GM19395 (cell line): ENCODE measurements around the gene SPIRE1.
"Not testable (repeated sequence)": the region's sequence is repeated elsewhere in the genome, so short reads cannot be mapped to it uniquely, and the experiment has no call there.

Experiments
- ATAC-seq: cut with Tn5 transposase; IDR thresholded peaks from one replicate; pipeline ENCODE4 v1.9.1; 2021; ENCODE audit warnings: mild to moderate bottlenecking, moderate library complexity; ENCODE audit not compliant: unreplicated experiment

SPIRE1 gene

DNA sequence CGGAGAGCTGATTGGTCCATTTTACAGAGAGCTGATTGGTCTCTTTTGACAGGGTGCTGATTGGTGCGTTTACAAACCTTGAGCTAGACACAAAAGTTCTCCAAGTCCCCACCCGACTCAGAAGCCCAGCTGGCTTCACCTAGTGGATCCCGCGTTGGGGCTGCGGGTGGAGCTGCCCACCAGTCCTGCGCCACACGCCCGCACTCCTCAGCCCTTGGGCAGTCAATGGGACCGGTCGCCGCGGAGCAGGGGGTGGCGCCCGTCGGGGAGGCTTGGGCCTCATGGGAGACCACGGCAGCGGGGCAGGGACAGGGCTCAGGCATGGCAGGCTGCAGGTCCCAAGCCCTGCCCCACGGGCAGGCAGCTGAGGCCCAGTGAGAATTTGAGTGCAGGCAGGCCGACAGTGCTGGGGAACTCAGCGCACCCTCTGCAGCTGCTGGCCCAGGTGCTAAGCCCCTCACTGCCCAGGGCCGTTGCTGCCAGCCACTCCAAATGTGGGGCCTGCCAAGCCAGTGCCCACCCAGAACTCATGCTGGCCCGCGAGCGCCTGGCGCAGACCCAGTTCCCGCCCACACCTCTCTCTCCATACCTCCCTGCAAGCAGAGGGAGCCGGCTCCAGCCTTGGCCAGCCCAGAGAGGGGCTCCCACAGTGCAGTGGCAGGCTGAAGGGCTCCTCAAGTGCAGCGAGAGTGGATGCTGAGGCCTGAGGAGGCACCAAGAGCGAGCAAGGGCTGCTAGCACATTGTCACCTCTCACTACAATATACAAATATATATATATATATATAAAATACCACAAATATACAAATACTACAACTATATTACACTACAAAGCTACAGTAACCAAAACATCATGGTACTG lies 100.7 kb downstream of the SPIRE1 start:
- ATAC-seq: no peak

DNA sequence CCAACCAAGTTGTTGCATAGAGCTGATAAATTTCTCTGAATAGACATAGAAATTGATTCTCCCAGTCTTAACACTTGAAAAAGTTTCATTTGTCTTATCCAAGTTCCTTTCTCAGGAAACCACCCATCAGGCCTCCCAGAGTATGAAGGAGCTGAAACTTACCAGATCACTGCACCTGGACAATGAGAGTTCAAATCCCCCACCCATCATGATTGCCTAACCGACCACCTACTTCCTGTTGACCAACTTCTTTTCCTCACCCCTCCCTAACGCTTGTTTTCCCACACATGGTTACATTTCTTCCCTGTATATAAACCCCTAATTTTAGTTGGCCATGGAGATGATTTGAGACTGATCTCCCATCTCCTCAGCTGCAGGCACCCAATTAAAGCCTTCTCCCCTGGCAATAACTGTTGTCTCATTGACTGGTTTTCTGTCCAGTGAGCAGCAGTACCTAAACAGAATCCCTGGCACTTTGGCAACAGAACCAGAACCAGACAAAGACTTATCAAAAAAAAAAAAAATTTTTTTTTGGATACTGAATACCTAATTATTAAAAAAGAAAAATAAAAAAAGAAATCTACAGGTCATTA lies 103.0 kb downstream of the SPIRE1 start:
- no peak for ATAC-seq

DNA sequence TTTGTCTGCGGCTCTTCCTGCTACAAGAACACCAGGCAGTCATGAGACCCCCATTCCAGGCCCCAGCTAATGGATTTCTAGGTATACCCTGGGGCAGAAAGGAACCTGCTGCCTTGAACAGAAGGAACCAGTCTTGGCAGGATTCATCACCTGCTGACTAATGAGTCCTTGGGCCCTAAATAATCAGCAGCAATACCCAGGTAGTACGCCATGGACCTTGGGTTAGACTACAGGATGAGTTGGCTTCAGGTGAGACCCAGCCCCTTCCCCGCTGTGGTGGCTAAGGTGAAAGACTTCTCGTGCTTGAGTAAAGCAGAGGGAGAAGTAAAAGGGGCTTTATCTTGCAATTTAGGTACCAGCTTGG lies 105.0 kb downstream of the SPIRE1 start:
- ATAC-seq: no peak

DNA sequence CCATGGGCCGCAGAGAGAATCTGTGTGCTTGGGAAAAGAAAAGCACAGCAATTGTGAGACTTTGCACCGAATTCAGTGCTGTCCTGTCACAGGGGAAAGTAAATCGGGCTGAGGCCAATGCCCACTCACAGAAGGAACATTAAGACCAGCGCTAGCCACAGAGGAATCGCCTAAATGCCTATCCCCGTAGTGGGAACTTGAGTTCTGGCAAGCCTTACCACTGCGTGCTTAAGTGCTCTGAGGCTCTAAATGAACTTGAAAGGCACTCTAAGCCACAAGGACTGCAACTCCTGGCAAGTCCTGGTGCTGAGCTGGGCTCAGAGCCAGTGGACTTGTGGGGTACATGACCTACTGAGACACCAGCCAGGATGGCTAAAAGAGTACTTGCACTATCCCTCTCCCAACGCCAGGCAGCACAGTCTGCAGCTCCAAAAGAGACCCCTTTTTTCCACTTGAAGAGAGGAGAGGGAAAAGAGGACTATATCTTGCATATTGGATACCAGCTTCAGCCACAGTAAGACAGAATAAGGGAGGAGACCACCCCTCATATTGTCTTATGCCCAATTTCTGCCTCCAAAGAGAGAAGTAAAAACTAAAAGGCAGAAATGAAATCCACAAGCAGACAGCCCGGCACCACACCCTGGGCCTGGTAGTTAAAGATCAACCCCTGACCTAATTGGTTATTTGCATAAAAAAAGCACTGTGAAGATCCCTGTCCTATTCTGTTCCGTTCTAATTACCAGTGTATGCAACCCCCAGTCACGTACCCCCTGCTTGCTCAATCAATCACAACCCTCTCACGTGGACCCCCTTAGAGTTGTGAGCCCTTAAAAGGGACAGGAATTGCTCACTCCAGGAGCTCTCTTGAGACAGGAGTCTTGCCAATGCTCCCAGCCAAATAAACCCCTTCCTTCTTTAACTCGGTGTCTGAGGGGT lies 105.7 kb downstream of the SPIRE1 start:
- not testable (repeated sequence) for ATAC-seq

DNA sequence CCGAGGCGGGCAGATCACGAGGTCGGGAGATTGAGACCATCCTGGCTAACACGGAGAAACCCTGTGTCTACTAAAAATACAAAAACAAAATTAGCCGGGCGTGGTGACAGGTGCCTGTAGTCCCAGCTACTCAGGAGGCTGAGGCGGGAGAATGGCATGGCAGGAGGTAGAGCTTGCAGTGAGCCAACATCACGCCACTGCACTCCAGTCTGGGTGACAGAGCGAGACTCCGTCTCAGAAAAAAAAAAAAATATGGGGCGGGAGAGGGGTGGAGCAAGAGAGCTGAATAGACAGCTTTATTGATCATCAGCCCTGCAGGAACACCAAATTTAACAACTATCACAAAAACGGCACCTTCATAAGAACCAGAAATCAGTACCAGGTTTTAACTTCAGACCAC lies 106.4 kb downstream of the SPIRE1 start:
- not testable (repeated sequence) for ATAC-seq

DNA sequence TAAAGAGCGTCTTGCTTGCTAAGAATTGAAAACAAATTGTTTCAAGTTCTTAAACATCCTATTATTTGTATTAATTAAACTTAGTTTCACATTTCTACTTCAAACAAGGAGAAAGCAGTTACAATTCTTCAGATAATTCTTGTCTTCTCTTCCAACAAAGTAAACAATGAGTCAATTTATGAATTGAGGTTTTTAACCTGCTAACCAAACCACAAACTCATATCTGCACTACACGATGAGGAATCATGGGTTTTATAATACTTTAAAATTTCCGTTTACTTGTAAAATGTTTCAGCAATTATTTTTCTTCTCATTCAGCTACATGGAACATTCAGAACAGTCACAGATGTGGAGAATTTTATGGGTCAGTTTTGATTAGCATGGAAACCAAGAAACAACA lies 114.2 kb downstream of the SPIRE1 start:
- no peak for ATAC-seq

DNA sequence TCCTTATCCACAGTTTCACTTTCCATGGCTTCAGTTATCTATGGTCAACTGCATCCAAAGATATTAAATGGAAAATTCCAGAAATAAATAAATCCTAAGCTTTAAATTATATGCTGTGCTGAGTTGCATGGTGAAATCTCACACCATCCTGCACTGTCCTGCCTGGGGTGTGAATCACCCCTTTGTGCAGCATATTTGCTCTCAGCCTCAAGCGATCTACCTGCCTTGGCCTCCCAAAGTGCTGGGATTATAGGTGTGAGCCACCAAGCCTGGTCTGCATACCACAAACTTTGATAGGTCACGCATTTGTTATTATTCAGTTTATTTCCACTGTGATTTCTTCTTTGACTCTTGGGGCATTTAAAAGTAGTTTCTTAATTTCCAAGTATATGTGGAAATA lies 117.2 kb downstream of the SPIRE1 start:
- ATAC-seq: no peak

DNA sequence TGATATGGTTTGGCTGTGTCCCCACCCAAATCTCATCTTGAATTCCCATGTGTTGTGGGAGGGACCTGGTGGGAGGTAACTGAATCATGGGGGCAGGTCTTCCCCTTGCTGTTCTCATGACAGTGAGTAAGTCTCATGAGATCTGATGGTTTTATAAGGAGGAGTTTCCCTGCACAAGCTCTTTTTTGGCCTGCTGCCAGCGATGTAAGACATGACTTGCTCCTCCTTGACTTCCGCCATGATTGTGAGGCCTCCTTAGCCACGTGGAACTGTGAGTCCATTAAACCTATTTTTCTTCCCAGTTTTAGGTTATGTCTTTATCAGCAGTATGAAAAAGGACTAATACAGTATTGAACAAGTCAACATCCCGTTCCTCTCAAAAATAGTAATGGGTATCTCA lies 118.7 kb downstream of the SPIRE1 start:
- not testable (repeated sequence) for ATAC-seq

DNA sequence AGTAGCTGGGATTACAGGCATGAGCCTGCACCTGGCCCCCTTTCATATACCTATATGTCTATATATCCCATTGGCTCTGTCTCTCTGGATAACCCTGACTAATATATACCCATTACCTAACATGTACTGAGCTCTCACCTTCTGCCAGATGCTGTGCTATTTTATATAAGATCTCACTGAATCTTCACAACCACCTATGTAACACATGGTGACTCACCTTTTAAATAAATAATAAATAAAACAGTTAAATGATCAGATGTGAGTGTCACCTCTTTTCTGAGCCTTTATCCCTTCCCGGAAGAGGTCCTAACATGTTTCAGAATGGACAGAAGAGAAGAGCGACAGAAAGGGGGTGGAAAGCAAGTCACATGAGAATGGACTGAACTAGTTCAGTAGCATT lies 123.1 kb downstream of the SPIRE1 start:
- no peak for ATAC-seq

DNA sequence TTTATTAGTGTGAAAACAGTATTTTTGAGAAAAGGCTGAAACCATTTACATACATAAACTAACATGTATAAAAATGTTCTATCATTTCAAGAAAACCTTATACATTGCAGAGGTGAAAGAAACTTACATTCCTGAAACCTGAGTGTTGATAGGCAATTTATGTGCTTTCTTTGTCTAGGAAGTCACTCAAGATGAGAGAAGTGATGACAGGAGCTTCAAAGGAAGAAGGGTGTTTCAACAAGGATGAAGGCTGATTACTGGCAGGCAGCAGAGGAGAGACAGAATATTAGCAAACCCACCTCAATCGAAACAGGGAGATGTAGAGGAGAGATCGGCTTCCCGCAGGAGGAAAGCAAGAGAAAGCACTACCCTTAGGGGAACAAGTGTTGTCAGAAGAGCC lies 125.2 kb downstream of the SPIRE1 start:
- ATAC-seq: no peak

DNA sequence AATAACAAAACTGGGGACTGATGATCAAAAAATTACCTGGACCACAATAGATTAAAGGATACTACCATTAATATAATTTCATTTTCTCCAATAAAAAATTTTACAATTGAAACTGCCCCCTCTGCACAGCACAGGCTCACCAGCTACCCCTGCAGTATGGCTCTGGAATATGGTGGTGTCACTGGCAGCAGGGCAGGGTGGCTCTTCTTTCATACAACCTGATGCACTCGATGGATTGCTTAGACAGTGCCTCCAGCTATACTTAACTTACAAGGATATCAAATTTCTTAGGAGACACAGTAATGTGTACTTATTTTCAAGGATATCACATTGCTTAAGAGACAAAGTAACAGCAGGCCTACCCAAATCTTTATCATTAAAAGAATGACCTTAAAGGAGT lies 126.2 kb downstream of the SPIRE1 start:
- no peak for ATAC-seq

DNA sequence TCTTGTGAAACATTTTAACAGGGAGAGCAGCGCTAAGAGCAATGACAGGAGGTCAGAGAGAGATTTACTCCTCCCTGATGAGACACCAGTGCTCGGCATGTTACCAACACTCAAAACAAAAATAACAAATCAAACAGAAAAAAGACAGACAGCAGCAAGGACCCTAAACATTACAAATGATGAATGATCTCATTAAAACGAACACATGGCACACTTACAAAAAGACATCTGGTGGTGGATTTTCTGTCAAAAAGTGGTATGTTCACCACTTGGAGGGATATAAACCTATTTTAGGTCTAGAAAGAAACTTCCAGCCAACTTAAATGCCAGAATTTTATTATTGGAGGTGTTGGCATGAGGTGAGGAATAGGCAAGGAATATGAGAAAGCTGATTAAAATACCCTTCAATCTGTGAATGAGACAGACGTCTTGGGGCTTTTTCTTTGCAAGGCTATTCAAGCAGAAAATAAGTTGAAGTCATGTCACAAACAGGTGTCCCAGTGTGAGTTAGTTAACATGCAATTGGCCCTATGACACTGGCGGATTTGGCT lies 137.4 kb downstream of the SPIRE1 start:
- no peak for ATAC-seq

DNA sequence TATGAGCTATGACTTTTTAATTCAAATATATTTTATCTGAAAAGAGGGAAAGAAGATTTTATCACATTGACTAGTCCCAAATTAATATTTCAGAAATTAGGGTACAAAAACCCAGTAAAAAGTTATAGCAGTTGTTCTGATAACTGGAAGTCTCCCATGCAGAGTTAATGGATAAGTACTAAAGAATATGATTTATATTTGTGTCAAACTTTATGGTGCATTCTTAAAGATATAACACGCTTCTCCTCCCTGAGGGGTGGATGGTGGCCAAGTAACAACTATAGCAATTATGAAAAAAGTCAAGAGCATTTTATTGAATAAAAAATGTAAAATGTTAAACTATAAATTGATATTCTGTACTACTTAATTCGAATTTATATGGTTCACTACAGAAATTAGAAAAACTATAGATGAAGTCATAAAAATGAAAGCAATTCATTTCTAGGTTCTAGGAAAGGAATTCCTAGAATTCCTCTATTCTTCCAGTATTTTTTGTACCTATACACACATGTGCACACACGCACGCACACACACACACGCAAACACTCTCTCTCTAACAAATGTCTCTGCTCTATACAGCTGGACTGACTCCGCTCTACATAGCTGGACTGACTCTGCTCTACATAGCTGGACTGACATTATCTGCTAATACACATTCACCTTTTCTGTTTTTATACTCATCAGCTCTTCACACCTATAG lies 138.9 kb downstream of the SPIRE1 start:
- ATAC-seq: no peak

DNA sequence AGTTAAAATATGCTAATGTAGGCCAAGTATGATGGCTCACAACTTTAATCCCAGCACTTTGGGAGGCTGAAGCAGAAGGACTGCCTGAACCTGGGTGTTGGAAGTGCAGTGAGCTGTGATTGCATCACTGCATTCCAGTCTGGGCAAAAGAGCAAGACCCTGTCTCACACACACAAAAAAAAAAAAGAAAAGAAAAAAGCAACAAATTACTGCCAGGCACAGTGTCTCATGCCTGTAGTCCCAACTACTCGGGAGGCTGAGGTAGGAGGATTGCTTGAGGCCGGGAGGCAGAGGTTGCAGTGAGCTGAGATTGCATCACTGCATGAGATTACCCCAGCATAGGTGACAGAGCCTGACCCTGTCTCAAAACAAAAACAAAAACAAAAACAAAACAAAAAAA lies 139.6 kb downstream of the SPIRE1 start:
- no peak for ATAC-seq

DNA sequence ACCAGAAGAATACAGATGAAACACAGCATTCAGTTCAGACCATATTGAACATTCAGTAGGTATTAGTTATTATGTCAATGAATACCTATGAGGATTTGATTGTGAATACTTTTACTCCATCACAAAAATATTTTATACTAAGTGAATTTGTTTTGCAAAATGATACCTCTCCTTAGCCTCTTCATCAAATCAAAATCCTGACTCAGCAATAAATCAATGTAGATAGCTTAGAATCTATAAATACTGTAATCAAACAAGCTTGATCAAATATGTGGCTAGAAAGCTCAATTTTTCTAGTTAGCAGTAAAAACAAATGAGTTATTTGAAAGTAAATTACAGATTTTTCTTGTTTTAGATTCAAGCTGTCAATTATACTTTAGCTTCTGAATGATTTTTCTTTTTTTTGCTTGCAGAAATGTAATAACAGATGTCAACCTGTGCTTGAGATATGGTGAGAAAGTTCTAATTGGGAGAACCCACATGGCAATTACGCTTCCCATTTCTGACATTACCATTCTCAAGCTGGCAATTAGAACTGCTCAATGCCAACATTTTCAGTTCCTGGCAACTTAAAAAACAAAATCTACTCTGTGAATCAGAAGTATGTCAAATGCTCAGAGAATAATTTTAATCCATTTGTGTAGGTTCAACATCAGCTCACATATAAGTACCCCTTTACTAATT lies 140.6 kb downstream of the SPIRE1 start:
- ATAC-seq: no peak

DNA sequence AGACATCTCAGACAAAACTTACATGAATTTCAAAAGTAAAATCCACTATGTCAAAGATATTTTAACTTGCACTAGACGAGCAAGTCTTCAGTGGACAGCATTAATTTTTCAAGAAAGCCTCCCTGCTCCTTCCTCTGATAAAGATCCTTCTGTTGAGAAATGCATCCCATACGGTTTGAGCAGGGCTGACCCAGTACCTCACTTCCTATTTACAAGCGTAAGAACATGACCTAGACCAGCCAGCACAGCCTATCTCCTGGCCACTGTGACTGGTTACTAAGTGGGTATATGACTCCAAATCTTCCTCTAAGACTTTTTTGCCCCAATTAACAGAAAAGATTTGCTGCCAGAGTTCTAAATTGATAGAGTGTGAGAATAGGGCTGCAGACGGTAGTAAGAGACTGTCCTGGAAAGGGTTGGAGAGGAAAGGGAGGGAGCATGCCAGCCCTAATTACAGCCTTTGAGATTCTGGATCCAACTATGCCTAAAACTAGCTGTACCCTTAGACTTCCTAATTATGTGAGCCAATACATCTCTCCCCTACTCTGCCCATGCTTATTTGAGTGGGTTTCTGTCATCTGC lies 141.8 kb downstream of the SPIRE1 start:
- no peak for ATAC-seq

DNA sequence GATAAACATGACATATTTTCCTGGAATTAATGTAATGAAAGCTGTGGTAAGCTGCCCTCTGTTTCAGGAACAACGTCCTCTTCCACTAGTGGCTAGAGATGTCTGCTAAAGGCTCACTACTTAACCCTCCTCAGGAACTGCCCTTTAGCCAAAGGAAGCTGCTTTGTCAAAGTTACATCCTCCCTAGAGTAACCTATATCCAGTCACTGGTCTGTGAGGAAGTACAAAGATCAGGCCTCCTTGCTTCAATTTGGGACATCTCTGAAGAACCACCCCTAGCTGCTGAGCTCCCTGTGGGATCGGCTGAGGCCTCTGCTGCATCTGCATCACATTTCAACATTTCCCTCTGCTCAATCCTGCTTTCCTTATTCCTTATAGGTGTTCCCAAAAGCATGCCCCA lies 142.4 kb downstream of the SPIRE1 start:
- ATAC-seq: no peak

DNA sequence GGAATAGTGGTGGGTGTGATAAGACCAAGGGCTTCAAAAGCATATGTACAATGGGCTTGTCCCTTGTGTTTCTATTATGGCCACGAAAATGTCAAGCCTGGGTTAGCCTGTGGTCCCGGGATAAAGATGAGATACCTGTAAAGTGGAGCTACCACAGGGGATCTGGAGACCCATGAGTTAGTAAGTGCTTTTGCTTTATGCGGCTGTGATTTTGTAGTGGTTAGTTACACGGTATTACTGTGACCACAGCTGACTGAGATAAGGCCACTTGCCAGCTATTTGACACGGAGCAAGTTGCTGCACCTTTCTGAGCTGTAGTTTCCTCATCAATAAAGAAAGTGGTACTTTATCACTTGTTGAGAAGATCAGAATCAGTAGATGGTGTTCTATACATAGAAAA lies 150.9 kb downstream of the SPIRE1 start:
- no peak for ATAC-seq

DNA sequence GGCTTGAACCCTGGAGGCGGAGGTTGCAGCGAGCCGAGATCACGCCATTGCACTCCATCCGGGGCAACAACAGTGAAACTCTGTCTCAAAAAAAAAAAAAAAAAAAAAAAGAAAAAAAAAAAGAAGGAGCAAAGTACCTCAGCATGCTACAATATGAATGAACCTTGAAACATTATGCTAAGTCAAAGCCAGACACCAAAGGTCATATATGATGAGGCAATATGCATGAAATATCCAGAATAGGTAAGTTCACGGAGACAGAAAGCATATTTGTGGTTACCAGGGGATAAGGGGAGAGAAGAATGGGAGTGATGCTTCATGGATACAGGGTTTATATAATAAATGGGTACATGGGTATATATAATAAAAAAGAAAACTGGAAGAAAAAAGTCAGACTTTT lies 156.9 kb downstream of the SPIRE1 start:
- no peak for ATAC-seq

DNA sequence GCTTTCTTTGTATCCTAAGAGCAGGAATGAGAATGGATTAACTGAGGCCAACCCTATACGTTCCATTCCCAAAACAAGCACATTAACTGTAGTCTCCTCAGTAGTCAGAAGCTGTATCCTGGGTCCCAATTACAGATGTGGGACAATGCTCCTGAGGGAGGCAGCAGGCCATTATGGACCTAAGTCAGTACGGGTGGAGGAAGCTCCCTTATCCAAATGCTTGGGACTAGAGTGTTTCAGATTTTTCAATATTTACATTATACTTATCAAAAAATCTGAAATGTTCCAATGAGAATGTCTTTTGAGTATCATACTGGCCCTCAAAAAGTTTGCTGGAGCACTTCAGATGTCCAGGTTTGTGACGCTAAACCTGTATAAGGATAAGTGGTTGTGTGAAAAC lies 160.1 kb downstream of the SPIRE1 start:
- ATAC-seq: no peak
